IPS DF 4.7 (cell line): ENCODE results near the gene SEC16A.

ENCODE experiments used
- DNase-seq: peaks from one replicate; pipeline ENCODE4 v3.0.0-alpha.2; 2013; ENCODE audit warnings: low spot score; ENCODE audit errors: extremely low read depth

The SEC16A gene

GRCh38 chr9:136502196-136502595, 19.4 kb upstream of the SEC16A start:
- DNase-seq = no peak

GRCh38 chr9:136501686-136502085, 18.8 kb upstream of the SEC16A start:
- DNase-seq = no peak

- DNase-seq = no peak
Observed at GRCh38 chr9:136499935-136500910, 17.4 kb upstream of the SEC16A start.

- DNase-seq = no peak
Observed at GRCh38 chr9:136499071-136499934, 16.5 kb upstream of the SEC16A start.

GRCh38 chr9:136497916-136498695, 15.3 kb upstream of the SEC16A start:
- DNase-seq = no peak

- no peak for DNase-seq
Observed at GRCh38 chr9:136496801-136497620, 14.2 kb upstream of the SEC16A start.

GRCh38 chr9:136496181-136496580, 13.3 kb upstream of the SEC16A start:
- no peak for DNase-seq

GRCh38 chr9:136495238-136495800, 12.5 kb upstream of the SEC16A start:
- DNase-seq = no peak

GRCh38 chr9:136494531-136495215, 11.8 kb upstream of the SEC16A start:
- DNase-seq = no peak

- no peak for DNase-seq
Observed at GRCh38 chr9:136494012-136494411, 11.2 kb upstream of the SEC16A start.

- DNase-seq = no peak
Observed at GRCh38 chr9:136493567-136493971, 10.7 kb upstream of the SEC16A start.

GRCh38 chr9:136492978-136493522, 10.2 kb upstream of the SEC16A start:
- DNase-seq = no peak

GRCh38 chr9:136489731-136490130, 6.9 kb upstream of the SEC16A start:
- no peak for DNase-seq

- DNase-seq = peak; percentile 14
Observed at GRCh38 chr9:136488247-136489214, 5.7 kb upstream of the SEC16A start.

GRCh38 chr9:136487672-136488071, 4.8 kb upstream of the SEC16A start:
- DNase-seq = no peak

- DNase-seq = no peak
Observed at GRCh38 chr9:136486823-136487620, 4.2 kb upstream of the SEC16A start.

GRCh38 chr9:136486131-136486530, 3.3 kb upstream of the SEC16A start:
- DNase-seq = no peak
